Epithelial cell of esophagus (primary cell): ENCODE measurements around the gene GCK.
"Not testable (repeated sequence)": the region's sequence is repeated elsewhere in the genome, so short reads cannot be mapped to it uniquely, and the experiment has no call there.

ENCODE experiments used
- DNase-seq: peaks from one replicate; pipeline ENCODE4 v3.0.0; 2010; ENCODE audit warnings: low read depth
- H3K4me3 ChIP-seq: 2 replicates; pipeline ENCODE4 v1.5.1; 2011; ENCODE audit warnings: mild to moderate bottlenecking, low read length, control low read depth
- CTCF ChIP-seq: IDR thresholded peaks from 2 replicates; pipeline ENCODE4 v1.5.1; 2011; ENCODE audit warnings: low read depth, mild to moderate bottlenecking, low read length, control low read depth, inconsistent platforms; ENCODE audit not compliant: insufficient read depth; ENCODE audit errors: missing control alignments

Gene GCK

GRCh38 chr7:44173911-44174693, 15.1 kb downstream of the GCK start:
- H3K4me3 ChIP-seq, result no peak overlapping the region

GRCh38 chr7:44172803-44173424, 16.3 kb downstream of the GCK start:
- H3K4me3 ChIP-seq, result no peak overlapping the region
- DNase-seq, result peak; percentile 67
- TF ChIP-seq CTCF, result no peak

More at GRCh38 chr7:44173911-44174693, 15.1 kb downstream of the GCK start:
- no peak for DNase-seq
- TF ChIP-seq CTCF, result no peak

- DNase-seq, result no peak
- H3K4me3 ChIP-seq, result no peak overlapping the region
- TF ChIP-seq CTCF, result no peak
These were observed 16.9 kb downstream of the GCK start for GRCh38 chr7:44172352-44172751.

- DNase-seq, H3K4me3 ChIP-seq: not testable (repeated sequence)
These were observed 17.3 kb downstream of the GCK start for GRCh38 chr7:44171901-44172300.

GRCh38 chr7:44167920-44168319, 21.3 kb downstream of the GCK start:
- DNase-seq, result no peak
- no peak for TF ChIP-seq CTCF

GRCh38 chr7:44163591-44163990, 25.6 kb downstream of the GCK start:
- TF ChIP-seq CTCF, result no peak
- DNase-seq, result peak; percentile 83
- no peak overlapping the region for H3K4me3 ChIP-seq

More at GRCh38 chr7:44167920-44168319, 21.3 kb downstream of the GCK start:
- H3K4me3 ChIP-seq, result no peak overlapping the region

- DNase-seq, result peak; percentile 18
- TF ChIP-seq CTCF, result no peak
- no peak overlapping the region for H3K4me3 ChIP-seq
These were observed 26.3 kb downstream of the GCK start for GRCh38 chr7:44162785-44163395.
